ENCODE data around the gene SEC23IP. TPM values are rescaled to one million over a fixed set of nuclear protein-coding genes. Genes with fewer than 3 reads are reported as not detected.

The SEC23IP gene
- total RNA-seq, 1 experiment from 2014 or later = 132 TPM

DNA sequence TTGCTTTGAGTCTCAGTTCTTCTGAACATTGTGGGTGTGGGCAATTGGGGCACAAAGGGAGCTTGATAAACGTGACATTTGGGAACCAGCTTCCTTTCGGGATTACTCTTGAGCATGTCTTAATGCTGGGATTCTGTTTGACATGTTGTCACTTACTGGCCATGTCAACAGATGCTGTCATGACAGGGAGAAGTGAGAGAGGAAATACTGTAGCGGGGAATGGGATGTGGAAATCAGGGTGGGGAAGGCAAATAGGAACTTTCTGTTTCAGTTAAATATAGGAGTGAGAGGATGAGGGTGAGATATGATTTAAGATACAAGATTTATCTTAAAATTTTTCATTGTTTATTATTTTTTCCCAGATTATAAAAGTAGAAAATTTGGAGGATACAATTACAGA lies 83.9 kb downstream of the SEC23IP start:
- H3K27me3 ChIP-seq (ENCODE audit: control insufficient read depth, insufficient read depth, low read length) = no peaks in the 10 kb centered on the region; the same call in 1 of the 2 replicates
- BruUV-seq (replicated peaks) = no TSS peak
- in situ Hi-C loops (cut with HindIII; ENCODE audit: low pct_unique_long_range_greater_than_20kb, low sequenced_read_pairs) (no loop called here), intact Hi-C loops (cut with micrococcal nuclease; ENCODE audit: unreplicated experiment) (no loop called here)
- no peaks in the 10 kb centered on the region for H3K9me3 ChIP-seq (ENCODE audit: control insufficient read depth, insufficient read depth, low read depth, low read length)
- no peaks in the 10 kb centered on the region for H3K36me3 ChIP-seq (ENCODE audit: control insufficient read depth, insufficient read depth, low read length)
- no peak overlapping the region for H3K4me3 ChIP-seq (ENCODE audit: low read depth in 2 of 2, low read length in 2 of 2)
- DNase-seq (ENCODE audit: low read depth, low spot score) (no peak), ATAC-seq (no peak)
- ChIA-PET POLR2A (no interaction called here), CTCF (no interaction called here)
- no peak for TF ChIP-seq TCF7L2 (IDR thresholded peaks at IDR 0.05; ENCODE audit: low read depth, low read length)
- TF ChIP-seq, protein P1, sequence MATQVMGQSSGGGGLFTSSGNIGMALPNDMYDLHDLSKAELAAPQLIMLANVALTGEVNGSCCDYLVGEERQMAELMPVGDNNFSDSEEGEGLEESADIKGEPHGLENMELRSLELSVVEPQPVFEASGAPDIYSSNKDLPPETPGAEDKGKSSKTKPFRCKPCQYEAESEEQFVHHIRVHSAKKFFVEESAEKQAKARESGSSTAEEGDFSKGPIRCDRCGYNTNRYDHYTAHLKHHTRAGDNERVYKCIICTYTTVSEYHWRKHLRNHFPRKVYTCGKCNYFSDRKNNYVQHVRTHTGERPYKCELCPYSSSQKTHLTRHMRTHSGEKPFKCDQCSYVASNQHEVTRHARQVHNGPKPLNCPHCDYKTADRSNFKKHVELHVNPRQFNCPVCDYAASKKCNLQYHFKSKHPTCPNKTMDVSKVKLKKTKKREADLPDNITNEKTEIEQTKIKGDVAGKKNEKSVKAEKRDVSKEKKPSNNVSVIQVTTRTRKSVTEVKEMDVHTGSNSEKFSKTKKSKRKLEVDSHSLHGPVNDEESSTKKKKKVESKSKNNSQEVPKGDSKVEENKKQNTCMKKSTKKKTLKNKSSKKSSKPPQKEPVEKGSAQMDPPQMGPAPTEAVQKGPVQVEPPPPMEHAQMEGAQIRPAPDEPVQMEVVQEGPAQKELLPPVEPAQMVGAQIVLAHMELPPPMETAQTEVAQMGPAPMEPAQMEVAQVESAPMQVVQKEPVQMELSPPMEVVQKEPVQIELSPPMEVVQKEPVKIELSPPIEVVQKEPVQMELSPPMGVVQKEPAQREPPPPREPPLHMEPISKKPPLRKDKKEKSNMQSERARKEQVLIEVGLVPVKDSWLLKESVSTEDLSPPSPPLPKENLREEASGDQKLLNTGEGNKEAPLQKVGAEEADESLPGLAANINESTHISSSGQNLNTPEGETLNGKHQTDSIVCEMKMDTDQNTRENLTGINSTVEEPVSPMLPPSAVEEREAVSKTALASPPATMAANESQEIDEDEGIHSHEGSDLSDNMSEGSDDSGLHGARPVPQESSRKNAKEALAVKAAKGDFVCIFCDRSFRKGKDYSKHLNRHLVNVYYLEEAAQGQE (IDR thresholded peaks at IDR 0.05; ENCODE audit: insufficient read depth in 1 of 2, low read depth in 2 of 2, low read length in 1 of 2) = no peak
- no peak for TF ChIP-seq SIN3A (IDR thresholded peaks at IDR 0.05; ENCODE audit: borderline replicate concordance, insufficient read depth, low read depth, low read length)
- TF ChIP-seq POLR2AphosphoS5 (IDR thresholded peaks at IDR 0.05; ENCODE audit: low read depth, low read length) = no peak
- TF ChIP-seq CTCF (IDR thresholded peaks at IDR 0.05) = no peak
- no peak overlapping the region for H3K27ac ChIP-seq (ENCODE audit: low read length)
- 0 out of 2 replicates have a peak, but pooled peaks cover 1% of the 10 kb centered on the region for H3K4me1 ChIP-seq (ENCODE audit: control insufficient read depth, insufficient read depth, low read length)

DNA sequence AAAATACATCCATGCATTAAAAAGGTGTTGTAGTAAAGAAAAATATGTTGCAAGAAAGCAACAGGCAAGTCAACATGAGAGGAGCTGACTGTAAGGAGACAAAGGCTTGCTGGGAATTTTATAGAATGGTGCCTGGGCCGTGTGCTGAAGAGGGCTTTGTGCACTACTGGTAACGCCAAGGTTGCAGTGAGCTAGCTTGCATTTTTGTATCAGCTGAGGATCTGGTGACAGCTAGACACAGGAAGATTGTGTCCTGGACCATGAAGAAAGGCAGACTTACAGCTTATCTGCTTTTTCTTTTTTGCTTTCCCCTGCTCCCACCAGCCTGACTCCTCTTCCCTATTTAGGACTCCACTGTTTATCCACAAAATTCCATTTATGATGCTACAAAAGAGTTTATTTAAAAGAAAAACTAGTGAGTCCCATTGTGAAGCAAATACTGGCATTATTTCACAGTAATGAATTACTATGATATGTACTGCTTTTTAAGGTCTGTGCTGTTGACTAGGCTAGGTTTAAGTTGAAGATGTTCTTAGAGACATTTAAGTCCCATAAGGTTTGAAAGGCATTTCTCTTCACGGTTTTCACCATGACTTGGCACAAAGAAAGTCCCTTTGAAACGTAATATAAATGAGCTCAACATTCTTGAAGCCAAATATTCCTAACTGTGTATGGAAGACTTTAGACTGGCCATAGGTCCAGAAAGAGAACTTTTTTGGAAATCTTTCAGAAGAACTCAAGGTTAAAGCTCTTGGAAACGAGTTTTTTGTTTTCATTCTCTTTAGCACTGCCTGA lies 88.6 kb downstream of the SEC23IP start:
- no peaks in the 10 kb centered on the region; the same call in 1 of the 2 replicates for H3K27me3 ChIP-seq (ENCODE audit: control insufficient read depth, insufficient read depth, low read length)
- TF ChIP-seq SIN3A (IDR thresholded peaks at IDR 0.05; ENCODE audit: borderline replicate concordance, insufficient read depth, low read depth, low read length) (no peak), POLR2AphosphoS5 (IDR thresholded peaks at IDR 0.05; ENCODE audit: low read depth, low read length) (no peak), CTCF (IDR thresholded peaks at IDR 0.05) (no peak), TCF7L2 (IDR thresholded peaks at IDR 0.05; ENCODE audit: low read depth, low read length) (no peak)
- TF ChIP-seq, protein P1 (IDR thresholded peaks at IDR 0.05; ENCODE audit: insufficient read depth in 1 of 2, low read depth in 2 of 2, low read length in 1 of 2) = no peak
- in situ Hi-C loops (cut with HindIII; ENCODE audit: low pct_unique_long_range_greater_than_20kb, low sequenced_read_pairs) = no loop called here
- POLR2A ChIA-PET = no interaction called here
- no peak overlapping the region for H3K4me3 ChIP-seq (ENCODE audit: low read depth in 2 of 2, low read length in 2 of 2)
- DNase-seq (ENCODE audit: low read depth, low spot score) (no peak), ATAC-seq (no peak)
- H3K9me3 ChIP-seq (ENCODE audit: control insufficient read depth, insufficient read depth, low read depth, low read length) = no peaks in the 10 kb centered on the region
- BruUV-seq (replicated peaks) = no TSS peak
- no peaks in the 10 kb centered on the region for H3K36me3 ChIP-seq (ENCODE audit: control insufficient read depth, insufficient read depth, low read length)
- H3K27ac ChIP-seq (ENCODE audit: low read length) = no peak overlapping the region
- intact Hi-C loops (cut with micrococcal nuclease; ENCODE audit: unreplicated experiment) = no loop called here
- H3K4me1 ChIP-seq (ENCODE audit: control insufficient read depth, insufficient read depth, low read length) = 0 out of 2 replicates have a peak, but pooled peaks cover 4% of the 10 kb centered on the region
- CTCF ChIA-PET = no interaction called here
